ENCODE results near the gene P2RY14. TPM values are rescaled to one million over a fixed set of nuclear protein-coding genes. Genes with fewer than 3 reads are reported as not detected.
"Not testable (repeated sequence)": the region's sequence is repeated elsewhere in the genome, so short reads cannot be mapped to it uniquely, and the experiment has no call there.

The P2RY14 gene
- polyA plus RNA-seq, 1 donor from 2014 or later = 4.8 TPM

DNA sequence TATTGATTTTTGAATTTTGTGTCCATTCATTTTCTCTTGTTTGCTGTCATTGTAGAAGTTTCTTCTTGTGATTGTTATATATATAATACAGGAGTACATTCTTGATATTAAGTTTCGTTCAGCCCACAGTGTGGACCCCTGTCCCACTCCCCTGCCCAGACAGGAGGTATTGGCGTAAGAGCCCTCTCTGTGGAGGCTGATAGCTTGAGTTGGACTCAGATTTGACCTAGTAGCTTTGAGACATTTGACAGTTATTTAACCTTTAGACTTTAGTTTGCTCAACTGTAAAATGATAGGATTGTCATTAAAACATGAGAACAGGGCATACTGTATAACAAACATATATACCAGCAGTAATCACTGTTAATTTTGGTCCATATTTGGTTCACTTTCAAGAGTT is 102.4 kb downstream of the P2RY14 start:
- peaks cover 5 to 11% (median 10%) of the 10 kb centered on the region in 3 donors for H3K4me1 Mint-ChIP-seq
- no peak overlapping the region for H3K27ac Mint-ChIP-seq
- no peaks in the 10 kb centered on the region for H3K9me3 Mint-ChIP-seq
- no peaks in the 10 kb centered on the region for H3K36me3 Mint-ChIP-seq
- H3K27me3 Mint-ChIP-seq = no peaks in the 10 kb centered on the region
- no peak overlapping the region for H3K4me3 Mint-ChIP-seq

DNA sequence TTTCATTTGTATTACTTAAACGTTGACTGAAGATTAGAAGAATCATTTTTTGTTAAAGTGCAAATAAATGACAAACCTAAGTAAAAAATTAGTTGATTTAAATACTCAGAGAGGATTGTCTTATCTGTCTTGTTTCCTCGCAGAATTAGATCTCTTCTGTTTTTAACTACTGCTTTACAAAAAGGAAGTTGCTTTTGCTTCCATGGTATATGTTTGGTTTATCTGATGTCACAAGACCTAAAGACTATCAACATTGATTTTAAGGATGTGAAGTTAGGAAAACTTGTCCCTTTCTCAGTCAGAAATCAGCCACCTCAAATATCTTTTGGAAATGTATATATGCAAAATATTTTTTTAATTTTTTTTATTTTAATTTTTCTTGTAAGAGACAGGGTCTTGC is 104.0 kb downstream of the P2RY14 start:
- Mint-ChIP-seq H3K4me1 (peaks cover 17 to 24% (median 20%) of the 10 kb centered on the region in 3 donors), H3K27me3 (no peaks in the 10 kb centered on the region), H3K9me3 (no peaks in the 10 kb centered on the region), H3K36me3 (no peaks in the 10 kb centered on the region), H3K27ac (no peak overlapping the region), H3K4me3 (no peak overlapping the region)

DNA sequence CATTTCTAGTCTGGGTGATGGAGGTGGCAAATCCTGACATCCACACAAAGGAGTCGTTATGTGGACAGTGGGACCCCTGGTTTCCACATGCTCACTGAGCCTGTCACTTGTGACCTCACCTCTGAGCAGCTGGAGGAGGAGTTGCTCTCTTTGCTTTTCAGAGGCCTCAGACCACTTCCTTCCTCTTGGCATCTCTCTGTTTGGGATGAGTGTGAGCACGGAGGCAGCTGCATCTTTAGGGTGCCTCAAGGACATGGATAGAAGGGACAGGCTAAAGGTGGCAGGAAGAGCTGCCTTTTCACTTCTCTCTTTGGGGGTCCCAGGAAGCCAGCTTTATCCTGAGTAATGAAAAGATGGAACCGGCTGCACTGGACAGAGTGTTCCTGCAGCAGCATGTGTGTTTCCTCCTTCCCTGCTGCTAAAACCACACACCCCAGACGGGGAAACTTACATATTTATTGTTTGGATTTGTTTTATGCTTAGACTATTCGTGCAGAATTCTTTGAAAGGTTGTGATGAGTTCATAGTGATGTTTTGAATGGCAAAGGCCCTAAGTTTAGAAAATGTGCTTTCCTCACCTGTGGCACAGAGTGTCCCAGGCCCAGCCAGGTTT is 107.1 kb downstream of the P2RY14 start:
- Mint-ChIP-seq H3K36me3 (no peaks in the 10 kb centered on the region), H3K27ac (peak overlapping the region in 2 of 3 donors; percentile 50 to 55), H3K27me3 (no peaks in the 10 kb centered on the region), H3K4me3 (peak overlapping the region in 2 of 4 donors; percentile 49 to 55), H3K9me3 (no peaks in the 10 kb centered on the region), H3K4me1 (peaks cover 17 to 27% (median 26%) of the 10 kb centered on the region in 3 donors)

GRCh38 chr3:151169948-151170679 is 108.2 kb downstream of the P2RY14 start:
- H3K27me3 Mint-ChIP-seq, H3K9me3 Mint-ChIP-seq, H3K36me3 Mint-ChIP-seq: not testable (repeated sequence)
- H3K4me1 Mint-ChIP-seq = peaks cover 17 to 27% (median 26%) of the 10 kb centered on the region in 3 donors
- peak overlapping the region in 2 of 4 donors; percentile 28 to 73 for H3K4me3 Mint-ChIP-seq
- H3K27ac Mint-ChIP-seq = peak overlapping the region; percentile 36 to 55 (median 37)

- Mint-ChIP-seq H3K9me3 (no peaks in the 10 kb centered on the region), H3K36me3 (no peaks in the 10 kb centered on the region), H3K4me1 (peaks cover 17 to 27% (median 26%) of the 10 kb centered on the region in 3 donors), H3K4me3 (peak overlapping the region in 3 of 4 donors; percentile 28 to 73 (median 30)), H3K27ac (peak overlapping the region; percentile 10 to 37 (median 25)), H3K27me3 (no peaks in the 10 kb centered on the region)
These were observed 108.9 kb downstream of the P2RY14 start for GRCh38 chr3:151169262-151169947.

- Mint-ChIP-seq H3K27ac (no peak overlapping the region), H3K9me3 (no peaks in the 10 kb centered on the region), H3K36me3 (no peaks in the 10 kb centered on the region), H3K27me3 (no peaks in the 10 kb centered on the region), H3K4me3 (no peak overlapping the region), H3K4me1 (peaks cover 17 to 27% (median 26%) of the 10 kb centered on the region in 3 donors)
These were observed 109.9 kb downstream of the P2RY14 start for GRCh38 chr3:151168269-151169094.

DNA sequence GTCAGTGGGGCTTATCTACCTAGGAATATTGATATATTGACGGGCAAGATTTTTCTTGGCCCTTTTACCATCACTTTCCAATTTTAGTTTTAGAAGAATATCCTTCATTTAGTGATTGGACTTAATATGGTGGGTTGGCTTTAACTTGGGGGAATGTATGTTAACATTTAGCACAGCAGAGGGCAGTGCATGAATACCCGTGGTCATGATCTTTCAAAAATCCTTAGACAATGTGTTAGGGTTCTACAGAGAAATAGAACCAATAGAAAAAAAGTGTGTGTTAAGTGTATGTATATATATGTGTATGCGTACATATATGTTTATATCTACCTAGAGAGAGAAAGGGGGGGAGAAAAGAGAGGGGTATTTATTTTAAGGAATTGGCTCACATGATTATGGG is 112.2 kb downstream of the P2RY14 start:
- H3K27ac Mint-ChIP-seq = no peak overlapping the region
- H3K4me3 Mint-ChIP-seq = no peak overlapping the region
- no peaks in the 10 kb centered on the region for H3K27me3 Mint-ChIP-seq
- H3K36me3 Mint-ChIP-seq = no peaks in the 10 kb centered on the region
- no peaks in the 10 kb centered on the region for H3K9me3 Mint-ChIP-seq
- H3K4me1 Mint-ChIP-seq = peaks cover 14 to 19% (median 17%) of the 10 kb centered on the region in 3 donors

DNA sequence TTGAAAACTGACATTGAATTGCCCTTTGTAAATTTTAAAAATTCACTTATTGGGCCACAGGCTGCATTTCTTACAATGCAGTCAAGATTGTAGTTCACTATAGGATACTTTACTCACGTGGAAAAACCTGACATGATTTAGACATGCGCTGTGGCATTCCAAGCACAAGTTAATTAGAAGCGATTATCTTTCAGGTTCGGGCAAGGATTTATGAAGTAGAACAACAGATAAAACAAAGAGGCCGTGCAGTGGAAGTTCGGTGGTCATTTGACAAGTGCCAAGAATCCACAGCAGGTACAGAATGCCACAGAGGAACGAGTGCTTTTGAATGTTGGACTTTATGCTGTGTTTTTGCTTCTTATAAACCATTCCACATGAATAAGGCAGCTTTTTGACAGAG is 113.1 kb downstream of the P2RY14 start:
- Mint-ChIP-seq H3K27ac (no peak overlapping the region), H3K4me1 (peaks cover 6 to 12% (median 8%) of the 10 kb centered on the region in 3 donors), H3K36me3 (no peaks in the 10 kb centered on the region), H3K4me3 (no peak overlapping the region), H3K27me3 (no peaks in the 10 kb centered on the region), H3K9me3 (peaks cover 0 to 2% (median 0%) of the 10 kb centered on the region in 3 donors)

Other genes starting within 250 kb of the P2RY14 start
- 0.05 TPM for gene MED12L, start 192.9 kb downstream of the P2RY14 start, polyA plus RNA-seq
- gene GPR171, start 75.3 kb downstream of the P2RY14 start, polyA plus RNA-seq = 1.1 TPM
- not detected for gene GPR87, start 38.3 kb upstream of the P2RY14 start, polyA plus RNA-seq
- gene P2RY13, start 51.0 kb upstream of the P2RY14 start, polyA plus RNA-seq = 0.46 TPM
- gene P2RY12, start 106.2 kb upstream of the P2RY14 start, polyA plus RNA-seq = 1.7 TPM
- gene IGSF10, start 182.5 kb upstream of the P2RY14 start, polyA plus RNA-seq = not detected

Measured in IgD-negative memory B cell (primary cell).